AG04450 (cell line): Measurements from ENCODE around the gene HJV. TPM values are rescaled to one million over a fixed set of nuclear protein-coding genes. Genes with fewer than 3 reads are reported as not detected.

Experiments
- CTCF ChIA-PET: fragments of 300-600, 350-600 bp; formaldehyde crosslinking; extraction: SDS; loops from one replicate; lab custom pipeline; 2022; ENCODE audit warnings: antibody characterized with exemption, inconsistent platforms; lab: Charles Lee
- POLR2A ChIA-PET: fragments of 350-600 bp; formaldehyde crosslinking; extraction: SDS; loops from one replicate; lab custom pipeline; 2021; ENCODE audit warnings: antibody characterized with exemption, inconsistent platforms; lab: Yijun Ruan, JAX
- DNase-seq: peaks from one replicate; pipeline ENCODE4 v3.0.0-alpha.2; 2011; ENCODE audit warnings: low read depth, low spot score
- H3K27ac ChIP-seq: one replicate; pipeline ENCODE4 v1.5.1; 2012; ENCODE audit warnings: low read depth, low read length, control low read depth
- H3K27me3 ChIP-seq: one replicate; pipeline ENCODE4 v1.6.0; 2012; ENCODE audit warnings: low read length; ENCODE audit not compliant: control insufficient read depth, insufficient read depth
- H3K4me3 ChIP-seq: 2 replicates; pipeline ENCODE4 v1.5.1; 2011; ENCODE audit warnings: mild to moderate bottlenecking, low read depth, low read length, control low read depth
- H3K9me3 ChIP-seq: 2 replicates; pipeline ENCODE4 v1.5.1; 2012; ENCODE audit warnings: low read length; ENCODE audit not compliant: control insufficient read depth, insufficient read depth
- polyA plus RNA-seq: library from polyadenylated mRNA; depleted of rRNA; stranded (reverse); fragments of >200 nt; gene quantifications from 2 replicates; pipeline ENCODE4 v1.2.3, GENCODE V29; 2011
- TF ChIP-seq, protein P1 (sequence below): IDR thresholded peaks from 2 replicates; pipeline ENCODE4 v1.5.1; 2011; ENCODE audit warnings: low read depth, low read length, control low read depth, inconsistent platforms

Gene HJV
- polyA plus RNA-seq, 1 experiment: not detected

GRCh38 chr1:145999321-146000024 is 22.1 kb downstream of the HJV start:
- ChIA-PET CTCF (interaction anchor here (1.1 kb wide), 1 partner anchor 22 kb away, joined by 4 read pairs; no protein-coding TSS in a partner anchor), POLR2A (no interaction called here)
- Histone ChIP-seq H3K27me3 (no peaks in the 10 kb centered on the region), H3K27ac (no peak overlapping the region), H3K4me3 (no peak overlapping the region), H3K9me3 (no peaks in the 10 kb centered on the region)
- no peak for DNase-seq
- TF ChIP-seq, protein P1, sequence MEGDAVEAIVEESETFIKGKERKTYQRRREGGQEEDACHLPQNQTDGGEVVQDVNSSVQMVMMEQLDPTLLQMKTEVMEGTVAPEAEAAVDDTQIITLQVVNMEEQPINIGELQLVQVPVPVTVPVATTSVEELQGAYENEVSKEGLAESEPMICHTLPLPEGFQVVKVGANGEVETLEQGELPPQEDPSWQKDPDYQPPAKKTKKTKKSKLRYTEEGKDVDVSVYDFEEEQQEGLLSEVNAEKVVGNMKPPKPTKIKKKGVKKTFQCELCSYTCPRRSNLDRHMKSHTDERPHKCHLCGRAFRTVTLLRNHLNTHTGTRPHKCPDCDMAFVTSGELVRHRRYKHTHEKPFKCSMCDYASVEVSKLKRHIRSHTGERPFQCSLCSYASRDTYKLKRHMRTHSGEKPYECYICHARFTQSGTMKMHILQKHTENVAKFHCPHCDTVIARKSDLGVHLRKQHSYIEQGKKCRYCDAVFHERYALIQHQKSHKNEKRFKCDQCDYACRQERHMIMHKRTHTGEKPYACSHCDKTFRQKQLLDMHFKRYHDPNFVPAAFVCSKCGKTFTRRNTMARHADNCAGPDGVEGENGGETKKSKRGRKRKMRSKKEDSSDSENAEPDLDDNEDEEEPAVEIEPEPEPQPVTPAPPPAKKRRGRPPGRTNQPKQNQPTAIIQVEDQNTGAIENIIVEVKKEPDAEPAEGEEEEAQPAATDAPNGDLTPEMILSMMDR: no peak

- CTCF ChIA-PET: interaction anchor here (1.5 kb wide), 2 partner anchors 9 to 20 kb away, joined by 12 to 15 read pairs; no protein-coding TSS in a partner anchor
- Histone ChIP-seq H3K4me3 (no peak overlapping the region), H3K9me3 (no peaks in the 10 kb centered on the region), H3K27me3 (no peaks in the 10 kb centered on the region), H3K27ac (no peak overlapping the region)
- no peak for DNase-seq
- TF ChIP-seq, protein P1: no peak
- POLR2A ChIA-PET: interaction anchor here (2.4 kb wide), 1 partner anchor 19 kb away, joined by 8 read pairs; no protein-coding TSS in a partner anchor
These were observed 23.9 kb downstream of the HJV start for GRCh38 chr1:145997718-145998023.

- TF ChIP-seq, protein P1: no peak
- H3K27me3 ChIP-seq: no peaks in the 10 kb centered on the region
- H3K27ac ChIP-seq: peak overlapping the region; percentile 54
- ChIA-PET CTCF (interaction anchor here (1.1 to 1.5 kb wide), 4 partner anchors 10 to 19 kb away, joined by 5 to 15 read pairs (median 9); no protein-coding TSS in a partner anchor), POLR2A (interaction anchor here (0.8 to 2.4 kb wide), 4 partner anchors 10 to 35 kb away, joined by 3 to 8 read pairs (median 6); partner anchors contain the start of genes ANKRD34A and POLR3GL)
- DNase-seq: no peak
- H3K4me3 ChIP-seq: peak overlapping the region; percentile 67
- H3K9me3 ChIP-seq: no peaks in the 10 kb centered on the region
These were observed 24.4 kb downstream of the HJV start for GRCh38 chr1:145997016-145997717.

DNA sequence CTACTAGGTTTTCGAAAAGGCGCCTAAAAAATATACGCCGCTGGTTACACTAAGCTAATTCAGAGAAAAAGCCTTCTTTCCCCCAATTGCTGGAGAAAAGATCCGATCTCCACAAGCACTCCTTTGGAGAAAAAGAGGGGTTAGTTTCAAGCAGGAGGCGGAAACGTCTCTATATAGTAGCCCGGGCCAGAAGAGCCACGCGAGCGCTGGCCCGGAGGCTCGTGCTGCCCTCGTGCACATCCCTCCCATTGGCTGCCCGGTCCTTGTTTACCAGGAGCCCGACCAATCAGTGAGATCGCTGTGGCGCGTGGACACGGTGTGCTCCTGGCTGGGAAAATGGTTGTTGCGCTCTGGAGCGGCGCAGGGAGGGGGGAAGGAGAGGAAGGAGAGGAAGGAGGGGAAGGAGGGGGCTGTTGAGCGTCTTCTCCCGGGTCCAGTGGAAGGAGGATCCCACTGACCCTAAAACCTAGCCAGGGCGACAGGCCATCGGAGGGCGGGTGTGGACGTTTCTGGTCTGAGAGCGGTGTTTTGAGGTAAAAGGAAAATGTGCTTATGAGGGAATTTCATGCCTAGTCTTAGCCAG is 25.0 kb downstream of the HJV start, which contains the start of gene TXNIP:
TSS of gene TXNIP (minus strand) at position 147 of the 583 bp plus-strand sequence. CDS start 313 bp downstream, outside the sequence.
- TF ChIP-seq, protein P1: no peak
- CTCF ChIA-PET: interaction anchor here (0.9 to 1.4 kb wide), 3 partner anchors 11 to 35 kb away, joined by 4 to 6 read pairs (median 5); no protein-coding TSS in a partner anchor
- H3K27me3 ChIP-seq: no peaks in the 10 kb centered on the region

More for the DNA sequence above, 25.0 kb downstream of the HJV start, which contains the start of gene TXNIP:
- H3K4me3 ChIP-seq: peak within 1 kb of the TSS; percentile 96
- no peaks in the 10 kb centered on the region for H3K9me3 ChIP-seq
- peak; percentile 91 for DNase-seq
- POLR2A ChIA-PET: interaction anchor here (0.8 to 2.4 kb wide), 4 partner anchors 10 to 36 kb away, joined by 3 to 8 read pairs (median 6); partner anchors contain the start of genes ANKRD34A and POLR3GL
- peak within 1 kb of the TSS; percentile 54 for H3K27ac ChIP-seq
